Activated CD4-positive, CD25-positive, alpha-beta regulatory T cell (primary cell): ENCODE results near the gene MCFD2.

ENCODE experiments used
- DNase-seq, 4 experiments: peaks; one replicate each; lab custom pipeline; 2025; lab: John Stamatoyannopoulos, UW

Gene MCFD2

DNA sequence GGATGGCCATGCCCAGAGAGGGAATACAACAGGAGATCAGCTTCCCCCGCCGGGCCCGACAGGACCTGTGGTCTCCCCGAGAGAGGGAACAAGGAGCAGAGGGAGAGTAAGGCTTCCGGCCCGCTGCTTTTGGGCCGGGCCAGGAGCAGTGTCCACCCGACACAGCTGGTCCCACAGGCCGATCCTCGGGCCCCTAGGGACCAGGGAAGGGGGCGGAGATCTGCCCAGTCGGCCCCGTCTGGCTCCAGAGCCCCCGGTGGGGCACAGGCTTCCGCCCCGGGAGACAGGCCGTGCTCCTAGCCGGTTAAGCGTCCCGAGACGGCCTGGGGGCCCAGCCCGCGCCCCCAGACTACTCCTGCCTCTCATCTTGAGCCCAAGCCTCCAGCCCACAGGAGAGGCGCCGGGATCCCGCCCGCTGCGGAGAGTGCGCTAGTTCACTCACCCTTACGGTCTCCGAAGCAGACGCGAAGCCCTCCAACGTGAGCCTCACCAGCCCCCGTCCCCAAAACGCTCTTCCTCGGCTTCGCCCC, at the start of gene MCFD2:
TSS of gene MCFD2 (minus strand) at position 526 of the 530 bp plus-strand sequence. CDS start 6,635 bp downstream, outside the sequence.
- DNase-seq, result peak in 1 of 4 experiments; percentile 28

DNA sequence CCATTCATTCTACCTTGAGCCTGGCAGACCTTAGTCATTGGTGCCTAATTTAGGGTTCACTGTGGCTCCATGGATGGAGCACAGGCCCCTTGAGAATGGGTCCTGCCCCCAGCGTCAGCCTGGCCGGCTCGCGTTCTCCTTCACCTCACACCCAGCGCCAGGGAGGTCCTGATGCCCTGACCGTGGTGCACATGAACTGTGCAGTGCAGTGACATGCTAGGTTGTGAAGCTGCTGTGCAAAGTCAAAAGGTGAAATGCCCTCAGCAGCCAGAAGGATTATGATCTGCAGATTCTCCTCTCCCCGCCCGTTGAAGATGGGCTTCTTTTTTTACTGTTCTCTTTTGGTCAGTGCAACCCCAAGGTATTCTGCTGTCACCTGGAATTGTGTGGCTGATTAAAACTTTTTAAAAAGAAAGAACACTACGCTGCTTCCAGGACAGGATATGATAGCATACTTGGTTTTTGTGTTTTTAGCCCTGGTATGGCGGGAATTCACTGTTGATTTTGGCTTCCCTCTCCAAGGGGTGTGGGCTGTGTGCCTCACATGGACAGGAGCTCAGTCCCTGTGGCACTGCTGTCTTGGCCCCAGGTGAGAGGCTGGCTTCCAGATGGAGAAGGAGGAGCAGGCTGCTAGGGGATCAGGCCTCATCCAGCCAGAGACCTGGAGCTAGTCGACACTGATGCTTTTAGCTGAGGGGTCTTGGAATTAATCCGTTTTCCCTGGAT, 49.4 kb upstream of the MCFD2 start:
- DNase-seq, result no peak

- DNase-seq, result no peak
These were observed 48.5 kb upstream of the MCFD2 start for GRCh38 chr2:46963941-46964673.

DNA sequence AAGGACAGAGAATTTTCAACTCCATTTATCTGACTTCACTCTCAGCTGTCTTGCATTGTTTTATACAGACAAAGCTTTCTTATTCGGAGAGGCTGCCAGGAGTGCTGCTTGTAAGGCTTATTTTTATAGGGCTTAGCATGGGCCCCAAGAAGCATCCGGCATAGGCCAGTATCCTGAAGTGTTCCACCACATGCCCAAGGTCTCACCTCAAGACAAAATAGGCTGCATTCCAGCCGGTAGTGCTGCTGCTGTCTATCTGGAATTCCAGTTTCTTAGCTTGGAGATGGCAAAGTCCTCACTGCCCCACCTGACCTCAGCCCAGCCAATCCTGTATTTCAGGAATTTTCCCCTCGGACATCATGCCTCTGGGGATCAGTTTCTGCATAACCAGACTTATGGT, 47.6 kb upstream of the MCFD2 start:
- DNase-seq, result no peak

DNA sequence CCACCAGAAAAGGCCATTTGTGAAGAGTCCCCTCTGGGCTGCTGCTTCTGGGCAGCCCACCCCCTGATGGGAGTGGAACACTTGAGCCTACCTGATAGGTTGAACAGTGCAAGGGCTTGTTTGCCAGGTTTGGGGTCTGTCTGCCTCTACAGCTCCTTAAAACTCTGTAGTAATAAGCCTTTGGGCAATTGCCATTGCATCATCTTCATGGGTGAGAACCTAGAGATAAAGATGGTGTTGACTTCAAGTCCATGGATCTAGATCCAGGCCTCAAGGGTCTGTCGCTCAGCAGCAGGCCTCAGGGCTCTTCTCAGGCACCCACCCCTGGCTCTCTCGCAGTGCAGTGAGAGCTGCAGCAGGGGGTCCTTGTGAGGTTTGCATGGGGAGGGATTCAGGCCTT, 47.1 kb upstream of the MCFD2 start:
- DNase-seq, result no peak

- no peak for DNase-seq
These were observed 45.0 kb upstream of the MCFD2 start for GRCh38 chr2:46960618-46961017.

- DNase-seq, result no peak
These were observed 42.9 kb upstream of the MCFD2 start for GRCh38 chr2:46958431-46959017.

- DNase-seq, result no peak
These were observed 41.5 kb upstream of the MCFD2 start for GRCh38 chr2:46956981-46957531.

DNA sequence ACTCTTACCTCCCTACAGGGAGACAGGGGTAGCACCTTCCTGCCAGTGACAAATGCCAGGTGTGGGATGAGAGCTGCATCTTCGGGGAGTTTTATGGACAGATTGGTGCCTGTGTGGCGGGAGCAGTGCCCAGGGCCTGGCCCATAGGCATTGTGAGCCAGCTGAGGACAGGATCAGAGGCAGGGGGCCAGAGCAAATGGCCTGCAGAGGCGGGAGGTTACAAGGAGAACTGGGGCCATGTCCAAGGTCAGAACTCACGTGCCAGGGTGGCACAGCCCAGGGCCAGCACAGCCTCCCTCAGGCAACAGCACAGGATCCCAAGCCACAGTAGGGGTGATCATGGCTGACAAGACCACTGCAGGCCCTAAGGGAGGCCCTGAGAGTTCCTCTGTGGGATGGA, 40.2 kb upstream of the MCFD2 start:
- no peak for DNase-seq

DNA sequence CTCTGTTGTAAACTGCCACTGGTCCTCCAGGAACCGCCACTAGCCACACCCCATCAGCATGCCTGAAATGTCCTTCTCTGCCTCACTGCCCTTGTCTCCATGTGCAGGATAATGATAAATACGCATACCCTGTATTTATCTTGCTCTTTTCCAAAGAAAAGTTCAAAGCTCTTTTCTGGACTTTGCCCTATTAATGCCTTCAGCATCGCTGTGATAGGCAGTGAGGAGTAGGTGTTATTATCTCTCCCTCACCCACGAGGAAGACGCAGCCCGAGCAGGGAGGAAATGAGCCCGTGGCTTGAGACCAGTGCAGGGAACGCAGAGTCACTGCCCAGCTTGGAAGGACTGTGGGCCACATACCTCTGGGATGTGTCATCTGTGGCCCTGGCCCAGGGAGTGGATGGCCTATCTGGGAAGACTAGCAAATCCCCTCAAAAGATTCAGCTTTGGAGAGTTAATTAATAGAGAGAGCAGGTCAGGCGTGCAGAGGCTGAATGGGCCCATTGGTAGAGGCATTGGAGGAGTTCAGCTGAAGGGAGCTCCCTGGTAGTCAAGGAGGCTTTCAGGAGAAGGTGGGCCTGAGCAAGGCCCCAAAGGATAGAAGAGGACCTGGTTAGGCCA, 39.5 kb upstream of the MCFD2 start:
- no peak for DNase-seq

DNA sequence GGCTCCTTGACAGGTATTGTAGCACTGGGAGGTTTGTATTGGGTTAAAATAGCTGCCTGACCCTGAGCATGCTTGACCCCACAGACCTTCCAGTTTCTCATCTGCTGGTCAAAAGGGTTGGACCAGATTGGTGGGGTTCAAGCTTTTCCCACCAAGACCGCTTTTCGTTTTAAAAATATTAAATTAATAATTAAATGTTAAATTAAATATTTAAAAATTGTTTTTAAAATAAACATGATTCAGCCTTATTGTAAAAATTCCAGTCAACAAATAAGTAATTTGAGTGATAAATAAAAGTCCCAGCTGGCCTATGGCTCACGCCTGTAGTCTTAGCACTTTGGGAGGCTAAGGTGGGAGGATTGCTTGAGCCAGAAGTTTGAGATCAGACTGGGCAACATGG, 36.6 kb upstream of the MCFD2 start:
- no peak for DNase-seq

- no peak for DNase-seq
These were observed 35.9 kb upstream of the MCFD2 start for GRCh38 chr2:46951290-46952064.

DNA sequence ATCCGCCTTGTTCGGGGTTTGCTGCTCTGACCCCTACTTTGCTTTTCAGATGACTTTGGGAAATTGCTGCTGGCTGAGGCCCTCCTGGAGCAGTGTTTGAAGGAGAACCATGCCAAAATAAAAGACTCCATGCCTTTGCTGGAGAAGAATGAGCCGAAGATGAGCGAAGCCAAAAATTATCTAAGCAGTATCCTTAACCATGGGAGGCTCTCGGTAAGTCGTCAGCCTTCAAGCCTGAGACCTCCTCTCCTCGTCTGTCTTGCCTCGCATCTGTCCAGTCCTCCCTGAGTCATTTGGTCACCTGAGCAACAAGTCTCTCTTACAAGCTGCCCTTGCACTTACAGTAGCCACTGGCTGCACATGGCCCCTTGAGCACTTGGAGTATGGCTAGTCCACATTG, 34.7 kb upstream of the MCFD2 start:
- DNase-seq, result no peak

DNA sequence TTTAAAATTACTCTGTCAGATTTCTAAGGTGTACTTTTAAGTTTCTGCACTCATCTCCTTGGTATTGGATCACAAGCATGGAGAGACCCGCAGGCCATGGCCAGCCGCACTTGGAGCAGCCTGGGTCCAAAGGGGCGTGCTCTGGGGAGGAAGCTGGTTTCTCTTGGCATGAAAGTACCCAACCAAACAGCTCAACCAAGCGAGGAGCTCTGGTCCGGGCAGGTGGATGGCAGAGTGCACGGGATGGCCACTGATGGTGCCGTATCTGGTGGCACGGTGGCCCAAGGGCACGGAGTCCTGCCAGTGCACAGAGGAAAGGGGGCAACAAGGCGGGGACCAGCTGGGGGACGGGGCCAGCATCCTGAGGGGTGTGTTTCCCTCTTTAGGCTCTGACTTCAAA, 32.2 kb upstream of the MCFD2 start:
- DNase-seq, result no peak

- DNase-seq, result no peak
These were observed 30.1 kb upstream of the MCFD2 start for GRCh38 chr2:46945671-46946070.

DNA sequence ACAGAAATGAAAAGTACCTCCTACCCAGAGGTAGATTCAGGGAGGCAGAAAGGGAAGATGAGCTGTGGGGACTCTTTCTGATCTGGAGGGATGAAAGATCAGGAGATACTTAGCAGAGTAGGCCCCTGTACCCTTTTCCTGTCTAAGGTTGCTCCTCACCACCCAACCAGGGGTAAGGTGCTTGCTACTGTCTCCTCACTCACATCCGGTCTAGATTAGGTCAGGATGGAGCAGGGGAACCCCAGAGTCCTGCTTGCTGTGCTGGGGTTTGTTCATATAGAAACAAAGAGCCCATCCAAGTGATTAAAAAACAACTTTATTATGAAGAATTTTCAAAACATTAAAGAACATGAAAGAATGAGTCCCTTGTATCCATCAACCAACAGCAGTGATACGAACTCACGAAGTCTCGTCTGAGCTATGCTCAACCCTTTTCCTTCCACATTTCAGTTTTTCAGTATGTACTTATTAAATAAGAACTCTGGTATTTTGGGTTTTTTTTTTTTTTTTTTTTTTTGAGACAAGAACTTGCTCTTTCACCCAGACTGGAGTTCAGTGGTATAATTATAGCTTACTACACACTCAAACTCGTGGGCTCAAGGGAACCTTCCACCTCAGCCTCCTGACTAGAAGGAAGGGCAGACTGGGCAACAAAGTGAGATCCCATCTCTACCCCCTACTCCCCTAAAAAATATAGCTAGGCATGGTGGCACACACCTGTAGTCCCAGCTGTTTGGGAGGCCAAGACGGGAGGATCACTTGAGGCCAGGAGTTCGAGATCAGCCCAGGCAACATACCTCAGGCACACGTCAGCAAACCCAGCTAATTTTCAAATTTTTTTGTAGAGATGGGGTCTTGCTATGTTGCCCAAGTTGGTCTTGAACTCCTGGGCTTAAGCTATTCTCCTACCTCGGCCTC, 28.5 kb upstream of the MCFD2 start:
- DNase-seq, result peak; percentile 9 to 14 (median 12)

- no peak for DNase-seq
These were observed 27.5 kb upstream of the MCFD2 start for GRCh38 chr2:46942891-46943626.

GRCh38 chr2:46942143-46942526, 26.5 kb upstream of the MCFD2 start:
- DNase-seq, result peak; percentile 25 to 42 (median 29)

GRCh38 chr2:46939626-46940359, 24.2 kb upstream of the MCFD2 start:
- DNase-seq, result no peak
